Loucy (cell line): ENCODE results near the gene ZFYVE28.

Experiments used
- H2AFZ ChIP-seq: fragments of 200-600 bp; sonication (generic); 2 replicates; pipeline ENCODE4 v1.6.0; 2016; ENCODE audit warnings: antibody characterized with exemption, mild to moderate bottlenecking, low read length, moderate library complexity
- H3F3A ChIP-seq: fragments of 200-600 bp; 2 replicates; pipeline ENCODE4 v1.6.0; 2016; ENCODE audit warnings: antibody characterized with exemption, low read depth, mild to moderate bottlenecking
- H3K27me3 ChIP-seq: fragments of 200-600 bp; sonication (generic); 2 replicates; pipeline ENCODE4 v1.6.1; 2014; ENCODE audit warnings: low read length, mild to moderate bottlenecking; ENCODE audit not compliant: insufficient read depth, poor library complexity, severe bottlenecking
- H3K36me3 ChIP-seq: fragments of 200-600 bp; sonication (generic); 2 replicates; pipeline ENCODE4 v1.6.1; 2016; ENCODE audit warnings: low read length; ENCODE audit not compliant: insufficient read depth
- H3K4me1 ChIP-seq: fragments of 200-600 bp; sonication (generic); 2 replicates; pipeline ENCODE4 v1.5.1; 2014; ENCODE audit warnings: low read length, mild to moderate bottlenecking; ENCODE audit not compliant: insufficient read depth, poor library complexity, severe bottlenecking
- H3K4me2 ChIP-seq: fragments of 200-600 bp; sonication (generic); 2 replicates; pipeline ENCODE4 v1.6.0; 2014; ENCODE audit warnings: antibody characterized with exemption, low read length, low read depth, mild to moderate bottlenecking; ENCODE audit not compliant: poor library complexity, severe bottlenecking
- H3K4me3 ChIP-seq: fragments of 200-600 bp; sonication (generic); 2 replicates; pipeline ENCODE4 v1.5.1; 2014; ENCODE audit warnings: low read length, mild to moderate bottlenecking, mixed read lengths; ENCODE audit not compliant: poor library complexity, severe bottlenecking
- H3K79me2 ChIP-seq: fragments of 200-600 bp; sonication (generic); 2 replicates; pipeline ENCODE4 v1.6.1; 2014; ENCODE audit warnings: low read length; ENCODE audit not compliant: insufficient read depth
- H3K9ac ChIP-seq: fragments of 200-600 bp; sonication (generic); 2 replicates; pipeline ENCODE4 v1.6.0; 2014; ENCODE audit warnings: mild to moderate bottlenecking, low read depth, low read length, moderate library complexity; ENCODE audit not compliant: poor library complexity, severe bottlenecking
- H3K9me2 ChIP-seq: fragments of 200-600 bp; sonication (generic); replicated peaks from 2 replicates; pipeline ENCODE4 v1.6.1; 2016; ENCODE audit warnings: low read depth, low read length, mixed read lengths
- H3K9me3 ChIP-seq: fragments of 200-600 bp; sonication (generic); 2 replicates; pipeline ENCODE4 v1.6.1; 2014; ENCODE audit warnings: mild to moderate bottlenecking, antibody characterized with exemption, low read length, low read depth; ENCODE audit not compliant: insufficient read depth
- H4K20me1 ChIP-seq: fragments of 200-600 bp; sonication (generic); 2 replicates; pipeline ENCODE4 v1.6.0; 2014; ENCODE audit warnings: antibody characterized with exemption, low read length, mild to moderate bottlenecking; ENCODE audit not compliant: insufficient read depth, poor library complexity, severe bottlenecking
- CTCF ChIP-seq: fragments of 200-600 bp; sonication (generic); conservative IDR thresholded peaks from 2 replicates; pipeline ENCODE4 v1.5.1; 2014; ENCODE audit warnings: mild to moderate bottlenecking, antibody characterized with exemption, low read length
- EZH2phosphoT487 ChIP-seq: fragments of 200-600 bp; IDR thresholded peaks from 2 replicates; pipeline ENCODE4 v1.6.1; 2018; ENCODE audit warnings: antibody characterized with exemption, mild to moderate bottlenecking, moderate library complexity, borderline replicate concordance

Gene ZFYVE28

GRCh38 chr4:2245787-2246275 is 172.6 kb downstream of the ZFYVE28 start:
- H3K4me3 ChIP-seq = no peak overlapping the region
- peaks cover 32% of the 10 kb centered on the region for H3K4me1 ChIP-seq
- H3K79me2 ChIP-seq = peaks cover 10% of the 10 kb centered on the region
- 0 out of 2 replicates have a peak, but pooled peaks cover 3% of the 10 kb centered on the region for H3F3A ChIP-seq
- H2AFZ ChIP-seq = no peak overlapping the region
- peaks cover 19% of the 10 kb centered on the region; the same call in 1 of the 2 replicates for H3K36me3 ChIP-seq
- no peaks in the 10 kb centered on the region for H3K9me3 ChIP-seq
- H3K27me3 ChIP-seq = no peaks in the 10 kb centered on the region
- no peaks in the 10 kb centered on the region for H3K9me2 ChIP-seq
- peak overlapping the region; percentile 5 for H3K9ac ChIP-seq
- TF ChIP-seq EZH2phosphoT487 = no peak
- no peak for TF ChIP-seq CTCF
- peaks cover 9% of the 10 kb centered on the region for H4K20me1 ChIP-seq
- peak overlapping the region; percentile 22 for H3K4me2 ChIP-seq

- Histone ChIP-seq H4K20me1 (peaks cover 15% of the 10 kb centered on the region), H3K27me3 (no peaks in the 10 kb centered on the region), H3K9me2 (no peaks in the 10 kb centered on the region), H3K36me3 (peaks cover 16% of the 10 kb centered on the region; the same call in 1 of the 2 replicates), H3K4me2 (peak overlapping the region; percentile 22), H2AFZ (no peak overlapping the region), H3F3A (0 out of 2 replicates have a peak, but pooled peaks cover 3% of the 10 kb centered on the region), H3K9me3 (no peaks in the 10 kb centered on the region), H3K79me2 (peaks cover 16% of the 10 kb centered on the region), H3K9ac (peak overlapping the region; percentile 5), H3K4me3 (no peak overlapping the region), H3K4me1 (peaks cover 36% of the 10 kb centered on the region)
- no peak for TF ChIP-seq EZH2phosphoT487
- no peak for TF ChIP-seq CTCF
These were observed 173.2 kb downstream of the ZFYVE28 start for GRCh38 chr4:2245057-2245786.

- Histone ChIP-seq H3K9ac (no peak overlapping the region), H3K4me1 (peaks cover 50% of the 10 kb centered on the region), H3K27me3 (no peaks in the 10 kb centered on the region), H4K20me1 (peaks cover 29% of the 10 kb centered on the region), H3K4me3 (no peak overlapping the region), H3K79me2 (peaks cover 30% of the 10 kb centered on the region), H3K4me2 (peak overlapping the region; percentile 29), H3K9me2 (no peaks in the 10 kb centered on the region), H3F3A (0 out of 2 replicates have a peak, but pooled peaks cover 3% of the 10 kb centered on the region), H2AFZ (no peak overlapping the region), H3K36me3 (peaks cover 3% of the 10 kb centered on the region; the same call in 1 of the 2 replicates), H3K9me3 (no peaks in the 10 kb centered on the region)
- peak; percentile 52 for TF ChIP-seq CTCF
- no peak for TF ChIP-seq EZH2phosphoT487
These were observed 174.6 kb downstream of the ZFYVE28 start for GRCh38 chr4:2243681-2244380.
